ENCODE data around the gene TUBA4A. TPM values are rescaled to one million over a fixed set of nuclear protein-coding genes. Genes with fewer than 3 reads are reported as not detected.

TUBA4A gene
- polyA plus RNA-seq, 1 donor (not counting 4 experiments of a cell fraction or from before 2014, with no cell fraction given), result 524 TPM

GRCh38 chr2:219210196-219210885 is 43.4 kb downstream of the TUBA4A start:
- no peak overlapping the region for H3K9ac ChIP-seq (ENCODE audit: control insufficient read depth, extremely low read depth, insufficient read depth, low read length)
- H3K9me1 ChIP-seq (ENCODE audit: control insufficient read depth, extremely low read depth, insufficient read depth, low read length), result no peaks in the 10 kb centered on the region
- H3K79me2 ChIP-seq (ENCODE audit: control insufficient read depth, insufficient read depth, low read length), result no peaks in the 10 kb centered on the region
- H3K36me3 ChIP-seq (ENCODE audit: control insufficient read depth in 2 of 2, extremely low read depth in 1 of 2, insufficient read depth in 2 of 2, low read length in 2 of 2), result peaks cover 23 to 29% of the 10 kb centered on the region in 2 experiments
- DNase-seq (ENCODE audit: low read depth, low spot score) (no peak), FAIRE-seq (no peak)
- H3K4me2 ChIP-seq (ENCODE audit: control insufficient read depth, extremely low read depth, insufficient read depth, low read depth, low read length), result no peak overlapping the region
- dilution Hi-C loops (cut with MboI; ENCODE audit: extremely low pct_ligation_motif_present, low sequenced_read_pairs), result no loop called here
- H4K20me1 ChIP-seq (ENCODE audit: control insufficient read depth, extremely low read depth, insufficient read depth, low read length), result no peaks in the 10 kb centered on the region
- H3K4me1 ChIP-seq (ENCODE audit: control insufficient read depth, extremely low read depth, insufficient read depth, low read length), result peaks cover 16% of the 10 kb centered on the region
- H3K9me3 ChIP-seq (ENCODE audit: control insufficient read depth, low read depth, low read length), result no peaks in the 10 kb centered on the region
- no peak overlapping the region for H2AFZ ChIP-seq (ENCODE audit: control insufficient read depth, low read length)
- no peak overlapping the region for H3K4me3 ChIP-seq (ENCODE audit: control insufficient read depth in 2 of 3, extremely low read depth in 1 of 3, insufficient read depth in 2 of 3, low read depth in 1 of 3, low read length in 3 of 3)
- H3K27me3 ChIP-seq (ENCODE audit: control insufficient read depth, extremely low read depth, insufficient read depth, low read length), result no peaks in the 10 kb centered on the region
- TF ChIP-seq CTCF (optimal IDR thresholded peaks at IDR 0.05 in 1 of 3, IDR thresholded peaks at IDR 0.05 in 1 of 3, conservative IDR thresholded peaks at IDR 0.05 in 1 of 3; ENCODE audit: extremely low read depth in 1 of 3, insufficient read depth in 2 of 3, low read length in 3 of 3) (no peak), EZH2 (IDR thresholded peaks at IDR 0.05; ENCODE audit: low read length) (no peak)
- no peak overlapping the region for H3K27ac ChIP-seq (ENCODE audit: control insufficient read depth, insufficient read depth, low read length)

GRCh38 chr2:219209236-219210195 is 44.2 kb downstream of the TUBA4A start:
- no peaks in the 10 kb centered on the region for H3K9me1 ChIP-seq (ENCODE audit: control insufficient read depth, extremely low read depth, insufficient read depth, low read length)
- H3K27ac ChIP-seq (ENCODE audit: control insufficient read depth, insufficient read depth, low read length), result no peak overlapping the region
- dilution Hi-C loops (cut with MboI; ENCODE audit: extremely low pct_ligation_motif_present, low sequenced_read_pairs), result no loop called here
- H3K79me2 ChIP-seq (ENCODE audit: control insufficient read depth, insufficient read depth, low read length), result no peaks in the 10 kb centered on the region
- DNase-seq (ENCODE audit: low read depth, low spot score) (no peak), FAIRE-seq (no peak)
- H3K9me3 ChIP-seq (ENCODE audit: control insufficient read depth, low read depth, low read length), result no peaks in the 10 kb centered on the region
- H3K4me3 ChIP-seq (ENCODE audit: control insufficient read depth in 2 of 3, extremely low read depth in 1 of 3, insufficient read depth in 2 of 3, low read depth in 1 of 3, low read length in 3 of 3), result no peak overlapping the region
- no peak overlapping the region for H3K9ac ChIP-seq (ENCODE audit: control insufficient read depth, extremely low read depth, insufficient read depth, low read length)
- H3K36me3 ChIP-seq (ENCODE audit: control insufficient read depth in 2 of 2, extremely low read depth in 1 of 2, insufficient read depth in 2 of 2, low read length in 2 of 2), result peaks cover 23 to 25% of the 10 kb centered on the region in 2 experiments
- no peaks in the 10 kb centered on the region for H4K20me1 ChIP-seq (ENCODE audit: control insufficient read depth, extremely low read depth, insufficient read depth, low read length)
- no peak overlapping the region for H3K4me2 ChIP-seq (ENCODE audit: control insufficient read depth, extremely low read depth, insufficient read depth, low read depth, low read length)
- no peak for TF ChIP-seq EZH2 (IDR thresholded peaks at IDR 0.05; ENCODE audit: low read length)
- TF ChIP-seq CTCF (optimal IDR thresholded peaks at IDR 0.05 in 1 of 3, IDR thresholded peaks at IDR 0.05 in 1 of 3, conservative IDR thresholded peaks at IDR 0.05 in 1 of 3; ENCODE audit: extremely low read depth in 1 of 3, insufficient read depth in 2 of 3, low read length in 3 of 3), result no peak
- no peaks in the 10 kb centered on the region for H3K27me3 ChIP-seq (ENCODE audit: control insufficient read depth, extremely low read depth, insufficient read depth, low read length)
- peaks cover 16% of the 10 kb centered on the region for H3K4me1 ChIP-seq (ENCODE audit: control insufficient read depth, extremely low read depth, insufficient read depth, low read length)
- no peak overlapping the region for H2AFZ ChIP-seq (ENCODE audit: control insufficient read depth, low read length)

Measured in keratinocyte (primary cell).